H9 (cell line): ENCODE measurements around the gene EFHD2. TPM values are rescaled to one million over a fixed set of nuclear protein-coding genes. Genes with fewer than 3 reads are reported as not detected.
A peak's percentile ranks its signal among the peaks of the same experiment; 100 is the strongest.

Source experiments
- DNase-seq: peaks from one replicate; pipeline ENCODE4 v3.0.0-alpha.2; 2017
- H2AFZ ChIP-seq: one replicate; pipeline ENCODE4 v1.6.1; 2013; ENCODE audit warnings: mild to moderate bottlenecking, low read length, control low read depth, moderate library complexity
- H2AK5ac ChIP-seq: 2 replicates; pipeline ENCODE4 v1.6.1; 2013; ENCODE audit warnings: low read length, control low read depth, mixed read lengths; ENCODE audit not compliant: insufficient read length
- H2BK120ac ChIP-seq: one replicate; pipeline ENCODE4 v1.6.1; 2013; ENCODE audit warnings: low read depth, mild to moderate bottlenecking, low read length, control low read depth, inconsistent platforms; ENCODE audit not compliant: poor library complexity, severe bottlenecking
- H2BK12ac ChIP-seq: 2 replicates; pipeline ENCODE4 v1.6.1; 2013; ENCODE audit warnings: low read length, control low read depth, mixed read lengths, low read depth; ENCODE audit not compliant: insufficient read length
- H2BK15ac ChIP-seq: 2 replicates; pipeline ENCODE4 v1.6.1; 2013; ENCODE audit warnings: low read depth, low read length, control low read depth
- H2BK20ac ChIP-seq: one replicate; pipeline ENCODE4 v1.6.1; 2013; ENCODE audit warnings: low read depth, mild to moderate bottlenecking, low read length, control low read depth, inconsistent platforms; ENCODE audit not compliant: poor library complexity, severe bottlenecking
- H2BK5ac ChIP-seq: 2 replicates; pipeline ENCODE4 v1.6.1; 2013; ENCODE audit warnings: low read length, control low read depth, mixed read lengths; ENCODE audit not compliant: insufficient read length
- H3K14ac ChIP-seq: 2 replicates; pipeline ENCODE4 v1.6.1; 2013; ENCODE audit warnings: low read length, control low read depth; ENCODE audit not compliant: insufficient read depth
- H3K18ac ChIP-seq: 2 replicates; pipeline ENCODE4 v1.6.1; 2013; ENCODE audit warnings: low read depth, mild to moderate bottlenecking, mixed read lengths, low read length, control low read depth; ENCODE audit not compliant: insufficient read length
- H3K23ac ChIP-seq: 2 replicates; pipeline ENCODE4 v1.6.1; 2013; ENCODE audit warnings: low read length, control low read depth, mixed read lengths, low read depth; ENCODE audit not compliant: insufficient read length
- H3K23me2 ChIP-seq: 2 replicates; pipeline ENCODE4 v1.6.1; 2013; ENCODE audit warnings: low read depth, mild to moderate bottlenecking, mixed read lengths, low read length, control low read depth; ENCODE audit not compliant: insufficient read length, poor library complexity, severe bottlenecking
- H3K27ac ChIP-seq: 2 replicates; pipeline ENCODE4 v1.5.1; 2013; ENCODE audit warnings: low read length, control low read depth, mixed read lengths, low read depth; ENCODE audit not compliant: insufficient read length
- H3K27me3 ChIP-seq: 2 replicates; pipeline ENCODE4 v1.6.1; 2013; ENCODE audit warnings: low read length, control low read depth, inconsistent platforms; ENCODE audit not compliant: insufficient read depth
- H3K4ac ChIP-seq: 2 replicates; pipeline ENCODE4 v1.6.1; 2013; ENCODE audit warnings: low read depth, mild to moderate bottlenecking, control low read depth, inconsistent platforms, low read length, moderate library complexity
- H3K4me1 ChIP-seq: 2 replicates; pipeline ENCODE4 v1.6.1; 2013; ENCODE audit warnings: low read length, control low read depth, inconsistent platforms; ENCODE audit not compliant: insufficient read depth
- H3K4me2 ChIP-seq: 2 replicates; pipeline ENCODE4 v1.6.1; 2013; ENCODE audit warnings: low read length, control low read depth, mixed read lengths; ENCODE audit not compliant: insufficient read length, insufficient read depth
- H3K56ac ChIP-seq: 2 replicates; pipeline ENCODE4 v1.6.1; 2013; ENCODE audit warnings: low read depth, mild to moderate bottlenecking, mixed read lengths, low read length, control low read depth; ENCODE audit not compliant: insufficient read length
- H3K79me1 ChIP-seq: 2 replicates; pipeline ENCODE4 v1.6.1; 2013; ENCODE audit warnings: low read depth, mild to moderate bottlenecking, moderate library complexity, low read length, control low read depth, inconsistent platforms; ENCODE audit not compliant: insufficient read depth, poor library complexity, severe bottlenecking
- H3K79me2 ChIP-seq: 2 replicates; pipeline ENCODE4 v1.6.1; 2013; ENCODE audit warnings: low read length, control low read depth, inconsistent platforms; ENCODE audit not compliant: insufficient read depth
- H3K9ac ChIP-seq: 2 replicates; pipeline ENCODE4 v1.6.1; 2013; ENCODE audit warnings: low read length, control low read depth, mixed read lengths; ENCODE audit not compliant: insufficient read length; ENCODE audit errors: extremely low read depth
- H3K9me3 ChIP-seq: one replicate; pipeline ENCODE4 v1.6.1; 2013; ENCODE audit warnings: low read depth, low read length, inconsistent platforms; ENCODE audit not compliant: control insufficient read depth
- H3T11ph ChIP-seq: one replicate; pipeline ENCODE4 v1.6.1; 2013; ENCODE audit warnings: mild to moderate bottlenecking, low read length, control low read depth, inconsistent platforms
- H4K20me1 ChIP-seq: one replicate; pipeline ENCODE4 v1.6.1; 2013; ENCODE audit not compliant: control insufficient read depth, insufficient read length, insufficient read depth
- H4K5ac ChIP-seq: 2 replicates; pipeline ENCODE4 v1.6.1; 2013; ENCODE audit warnings: low read depth, mild to moderate bottlenecking, mixed read lengths, low read length, control low read depth; ENCODE audit not compliant: insufficient read length
- H4K8ac ChIP-seq: replicated peaks from 2 replicates; pipeline ENCODE4 v1.6.1; 2013; ENCODE audit warnings: low read length, control low read depth, mixed read lengths, low read depth; ENCODE audit not compliant: insufficient read length
- H4K91ac ChIP-seq: 2 replicates; pipeline ENCODE4 v1.6.1; 2013; ENCODE audit warnings: low read depth, mild to moderate bottlenecking, moderate library complexity, mixed read lengths, low read length, control low read depth; ENCODE audit not compliant: insufficient read length
- H3K27ac Mint-ChIP-seq, 3 experiments: 2 replicates in 2 of 3; 3 replicates in 1 of 3; pipeline ENCODE4 v1.8.0; 2020 to 2021; ENCODE audit warnings: mixed read lengths in 3 of 3, mild to moderate bottlenecking in 1 of 3, moderate library complexity in 1 of 3
- H3K27me3 Mint-ChIP-seq: 2 replicates; pipeline ENCODE4 v1.8.0; 2021; ENCODE audit warnings: low read depth, mild to moderate bottlenecking, moderate library complexity, mixed read lengths
- H3K36me3 Mint-ChIP-seq, 3 experiments: 2 replicates in 2 of 3; 3 replicates in 1 of 3; pipeline ENCODE4 v1.8.0; 2020 to 2021; ENCODE audit warnings: low read depth in 3 of 3, mixed read lengths in 3 of 3; ENCODE audit not compliant: insufficient read depth in 1 of 3
- H3K4me1 Mint-ChIP-seq, 2 experiments: 2 replicates each; pipeline ENCODE4 v1.8.0; 2020; ENCODE audit warnings: mixed read lengths in 2 of 2
- H3K4me3 Mint-ChIP-seq, 2 experiments: 2 replicates in 1 of 2; 3 replicates in 1 of 2; pipeline ENCODE4 v1.8.0; 2020 to 2021; ENCODE audit warnings: mild to moderate bottlenecking in 2 of 2, mixed read lengths in 2 of 2, moderate library complexity in 1 of 2
- H3K9me3 Mint-ChIP-seq, 2 experiments: 2 replicates in 1 of 2; 3 replicates in 1 of 2; pipeline ENCODE4 v1.8.0; 2020; ENCODE audit warnings: mild to moderate bottlenecking in 2 of 2, mixed read lengths in 2 of 2, moderate library complexity in 1 of 2
- CTCF ChIP-seq: fragments of 200-600 bp; sonication (generic); conservative IDR thresholded peaks from 3 replicates; pipeline ENCODE4 v1.8.0; 2021; ENCODE audit warnings: antibody characterized with exemption, mild to moderate bottlenecking
- WGBS: extraction: QIAGEN DNeasy Blood & Tissue Kit; methylation state at CpG from one replicate; pipeline ENCODE4 v1.1.7; 2013; ENCODE audit warnings: missing lambda C conversion rate, low lambda C conversion rate, mixed read lengths; ENCODE audit not compliant: insufficient read length; ENCODE audit errors: extremely low coverage; 5-methylcytosine and 5-hydroxymethylcytosine counted together
- total RNA-seq: library from RNA; stranded (reverse); gene quantifications from 2 replicates; pipeline ENCODE4 v1.2.1, GENCODE V29; 2021

Gene EFHD2
- total RNA-seq, 1 experiment from 2014 or later, result 16.5 TPM

- WGBS, result no CpG with 5 or more reads among the region's 3 CpGs
- H3T11ph ChIP-seq, result no peak overlapping the region
- no peak for DNase-seq
- Mint-ChIP-seq H3K36me3 (no peaks in the 10 kb centered on the region; a peak in 1 of 7 replicates), H3K27ac (0 out of 7 replicates have a peak overlapping the region, but pooled peaks of 1 of the 3 experiments have one; percentile 12), H3K4me1 (no peaks in the 10 kb centered on the region), H3K27me3 (peaks cover 6% of the 10 kb centered on the region), H3K4me3 (no peak overlapping the region), H3K9me3 (peaks cover 0 to 6% of the 10 kb centered on the region in 2 experiments; a peak in 2 of 5 replicates)
- H3K27ac ChIP-seq, result no peak overlapping the region
- H3K18ac ChIP-seq, result no peak overlapping the region
- no peak overlapping the region for H4K91ac ChIP-seq
- H3K23ac ChIP-seq, result no peak overlapping the region
- no peak overlapping the region for H2BK12ac ChIP-seq
- H3K23me2 ChIP-seq, result no peaks in the 10 kb centered on the region
- no peaks in the 10 kb centered on the region for H3K27me3 ChIP-seq
- no peak overlapping the region for H3K56ac ChIP-seq
- no peak overlapping the region for H2AFZ ChIP-seq
- H3K4ac ChIP-seq, result no peak overlapping the region
- no peak for TF ChIP-seq CTCF
- no peak overlapping the region for H2BK5ac ChIP-seq
- no peaks in the 10 kb centered on the region for H3K79me1 ChIP-seq
- no peak overlapping the region for H4K8ac ChIP-seq
- H2AK5ac ChIP-seq, result no peak overlapping the region
- H2BK20ac ChIP-seq, result no peak overlapping the region
- H3K79me2 ChIP-seq, result no peaks in the 10 kb centered on the region
- H2BK120ac ChIP-seq, result no peak overlapping the region
- no peak overlapping the region for H4K5ac ChIP-seq
- no peak overlapping the region for H2BK15ac ChIP-seq
- H3K9ac ChIP-seq, result no peak overlapping the region
- no peaks in the 10 kb centered on the region for H3K4me1 ChIP-seq
- H3K14ac ChIP-seq, result no peak overlapping the region
- no peaks in the 10 kb centered on the region for H4K20me1 ChIP-seq
- H3K4me2 ChIP-seq, result no peak overlapping the region
- H3K9me3 ChIP-seq, result no peaks in the 10 kb centered on the region
These were observed 39.3 kb downstream of the EFHD2 start for GRCh38 chr1:15448877-15449462.
